Neural progenitor cell (in vitro differentiated cells): ENCODE results near the gene ADARB2. TPM values are rescaled to one million over a fixed set of nuclear protein-coding genes. Genes with fewer than 3 reads are reported as not detected.

Experiments used
- DNase-seq: peaks from one replicate; pipeline ENCODE4 v3.0.0-alpha.2; 2016; ENCODE audit warnings: low spot score
- H2AFZ ChIP-seq: fragments of 200-600 bp; sonication (generic); replicated peaks from 2 replicates; pipeline ENCODE4 v1.6.1; 2016; ENCODE audit warnings: antibody characterized with exemption
- H3F3A ChIP-seq: fragments of 200-600 bp; sonication (generic); 2 replicates; pipeline ENCODE4 v1.6.1; 2016; ENCODE audit warnings: antibody characterized with exemption, low read depth
- H3K27ac ChIP-seq: fragments of 200-600 bp; sonication (generic); 2 replicates; pipeline ENCODE4 v1.5.1; 2016; ENCODE audit warnings: mild to moderate bottlenecking
- H3K27me3 ChIP-seq: fragments of 200-600 bp; sonication (generic); 2 replicates; pipeline ENCODE4 v1.6.1; 2016; ENCODE audit warnings: mild to moderate bottlenecking, moderate library complexity
- H3K36me3 ChIP-seq: fragments of 200-600 bp; sonication (generic); 2 replicates; pipeline ENCODE4 v1.5.1; 2016
- H3K4me1 ChIP-seq: fragments of 200-600 bp; sonication (generic); 2 replicates; pipeline ENCODE4 v1.6.1; 2016; ENCODE audit warnings: mixed run types
- H3K4me2 ChIP-seq: fragments of 200-600 bp; sonication (generic); 2 replicates; pipeline ENCODE4 v1.6.1; 2016
- H3K4me3 ChIP-seq: fragments of 200-600 bp; sonication (generic); 2 replicates; pipeline ENCODE4 v1.5.1; 2016
- H3K79me2 ChIP-seq: fragments of 200-600 bp; sonication (generic); 2 replicates; pipeline ENCODE4 v1.6.1; 2016; ENCODE audit warnings: low read depth
- H3K9ac ChIP-seq: fragments of 200-600 bp; sonication (generic); 2 replicates; pipeline ENCODE4 v1.6.1; 2016
- H3K9me3 ChIP-seq: fragments of 200-600 bp; sonication (generic); 2 replicates; pipeline ENCODE4 v1.5.1; 2016; ENCODE audit warnings: low read depth
- H4K20me1 ChIP-seq: fragments of 200-600 bp; sonication (generic); 2 replicates; pipeline ENCODE4 v1.6.1; 2016; ENCODE audit warnings: low read depth
- H3K27ac Mint-ChIP-seq: 3 replicates; pipeline ENCODE4 v1.8.0; 2021; ENCODE audit warnings: mixed read lengths
- H3K27me3 Mint-ChIP-seq: 2 replicates; pipeline ENCODE4 v1.8.0; 2022; ENCODE audit warnings: low read depth, mild to moderate bottlenecking, inconsistent platforms, moderate library complexity, mixed read lengths; ENCODE audit not compliant: insufficient read depth
- H3K36me3 Mint-ChIP-seq: 3 replicates; pipeline ENCODE4 v1.8.0; 2021; ENCODE audit warnings: mixed read lengths
- H3K4me1 Mint-ChIP-seq: 3 replicates; pipeline ENCODE4 v1.8.0; 2021; ENCODE audit warnings: mixed read lengths
- H3K4me3 Mint-ChIP-seq: 3 replicates; pipeline ENCODE4 v1.8.0; 2021; ENCODE audit warnings: mild to moderate bottlenecking, moderate library complexity, mixed read lengths
- H3K9me3 Mint-ChIP-seq: 3 replicates; pipeline ENCODE4 v1.8.0; 2020; ENCODE audit warnings: mixed read lengths
- EZH2 ChIP-seq: fragments of 200-600 bp; sonication (generic); IDR thresholded peaks from 2 replicates; pipeline ENCODE4 v1.6.1; 2017; ENCODE audit warnings: antibody characterized with exemption, mild to moderate bottlenecking, moderate library complexity
- EZH2phosphoT487 ChIP-seq: fragments of 200-600 bp; sonication (generic); IDR thresholded peaks from 2 replicates; pipeline ENCODE4 v1.6.1; 2017; ENCODE audit warnings: antibody characterized with exemption
- total RNA-seq: library from RNA; depleted of rRNA; stranded (reverse); fragments of >200 nt; gene quantifications from 2 replicates; pipeline ENCODE4 v1.2.3, GENCODE V29; 2015; ENCODE audit warnings: low replicate concordance
- TF ChIP-seq, protein P1 (sequence below): fragments of 200-600 bp; sonication (generic); IDR thresholded peaks from 2 replicates; pipeline ENCODE4 v1.5.1; 2017; ENCODE audit warnings: antibody characterized with exemption, mild to moderate bottlenecking

The ADARB2 gene
- total RNA-seq, 1 donor from 2014 or later = not detected

GRCh38 chr10:1642600-1643160 is 94.6 kb downstream of the ADARB2 start:
- no peaks in the 10 kb centered on the region for H3K36me3 ChIP-seq
- DNase-seq = no peak
- H3K9me3 ChIP-seq = no peaks in the 10 kb centered on the region
- H3K27me3 ChIP-seq = peaks cover 3% of the 10 kb centered on the region
- Mint-ChIP-seq H3K27ac (peak overlapping the region; percentile 4), H3K27me3 (peaks cover 3% of the 10 kb centered on the region), H3K36me3 (no peaks in the 10 kb centered on the region), H3K4me3 (no peak overlapping the region), H3K4me1 (peaks cover 15% of the 10 kb centered on the region), H3K9me3 (no peaks in the 10 kb centered on the region)
- H4K20me1 ChIP-seq = peaks cover 16% of the 10 kb centered on the region
- no peak overlapping the region for H3K4me3 ChIP-seq
- no peak overlapping the region for H3K4me2 ChIP-seq
- no peaks in the 10 kb centered on the region for H3K4me1 ChIP-seq
- TF ChIP-seq EZH2phosphoT487 (no peak), EZH2 (no peak)
- TF ChIP-seq, protein P1, sequence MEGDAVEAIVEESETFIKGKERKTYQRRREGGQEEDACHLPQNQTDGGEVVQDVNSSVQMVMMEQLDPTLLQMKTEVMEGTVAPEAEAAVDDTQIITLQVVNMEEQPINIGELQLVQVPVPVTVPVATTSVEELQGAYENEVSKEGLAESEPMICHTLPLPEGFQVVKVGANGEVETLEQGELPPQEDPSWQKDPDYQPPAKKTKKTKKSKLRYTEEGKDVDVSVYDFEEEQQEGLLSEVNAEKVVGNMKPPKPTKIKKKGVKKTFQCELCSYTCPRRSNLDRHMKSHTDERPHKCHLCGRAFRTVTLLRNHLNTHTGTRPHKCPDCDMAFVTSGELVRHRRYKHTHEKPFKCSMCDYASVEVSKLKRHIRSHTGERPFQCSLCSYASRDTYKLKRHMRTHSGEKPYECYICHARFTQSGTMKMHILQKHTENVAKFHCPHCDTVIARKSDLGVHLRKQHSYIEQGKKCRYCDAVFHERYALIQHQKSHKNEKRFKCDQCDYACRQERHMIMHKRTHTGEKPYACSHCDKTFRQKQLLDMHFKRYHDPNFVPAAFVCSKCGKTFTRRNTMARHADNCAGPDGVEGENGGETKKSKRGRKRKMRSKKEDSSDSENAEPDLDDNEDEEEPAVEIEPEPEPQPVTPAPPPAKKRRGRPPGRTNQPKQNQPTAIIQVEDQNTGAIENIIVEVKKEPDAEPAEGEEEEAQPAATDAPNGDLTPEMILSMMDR = no peak
- H3F3A ChIP-seq = no peaks in the 10 kb centered on the region
- H3K79me2 ChIP-seq = no peaks in the 10 kb centered on the region
- no peak overlapping the region for H3K27ac ChIP-seq
- H2AFZ ChIP-seq = no peak overlapping the region
- H3K9ac ChIP-seq = no peak overlapping the region

GRCh38 chr10:1641402-1641801 is 95.9 kb downstream of the ADARB2 start:
- no peaks in the 10 kb centered on the region for H3K9me3 Mint-ChIP-seq
- H3K27ac Mint-ChIP-seq = no peak overlapping the region
- no peak overlapping the region for H3K4me3 Mint-ChIP-seq
- Histone ChIP-seq H3K27ac (no peak overlapping the region), H3K27me3 (peaks cover 3% of the 10 kb centered on the region), H2AFZ (no peak overlapping the region), H3K9ac (no peak overlapping the region), H3F3A (no peaks in the 10 kb centered on the region), H3K9me3 (no peaks in the 10 kb centered on the region), H3K4me3 (no peak overlapping the region), H3K4me2 (no peak overlapping the region), H3K4me1 (no peaks in the 10 kb centered on the region), H3K36me3 (no peaks in the 10 kb centered on the region), H4K20me1 (peaks cover 16% of the 10 kb centered on the region), H3K79me2 (no peaks in the 10 kb centered on the region)
- no peak for DNase-seq
- peaks cover 15% of the 10 kb centered on the region for H3K4me1 Mint-ChIP-seq
- TF ChIP-seq EZH2 = no peak
- no peak for TF ChIP-seq EZH2phosphoT487
- TF ChIP-seq, protein P1 = no peak
- peaks cover 3% of the 10 kb centered on the region for H3K27me3 Mint-ChIP-seq
- no peaks in the 10 kb centered on the region for H3K36me3 Mint-ChIP-seq

GRCh38 chr10:1638889-1639419 is 98.4 kb downstream of the ADARB2 start:
- H3K27ac ChIP-seq = no peak overlapping the region
- H3K27ac Mint-ChIP-seq = no peak overlapping the region
- TF ChIP-seq EZH2 (no peak), EZH2phosphoT487 (no peak)
- TF ChIP-seq, protein P1 = no peak
- no peaks in the 10 kb centered on the region for H3K27me3 ChIP-seq
- no peak overlapping the region for H2AFZ ChIP-seq
- no peaks in the 10 kb centered on the region for H3K9me3 Mint-ChIP-seq
- no peaks in the 10 kb centered on the region for H3K79me2 ChIP-seq
- H3K36me3 Mint-ChIP-seq = no peaks in the 10 kb centered on the region
- no peak overlapping the region for H3K4me3 ChIP-seq
- H3K4me2 ChIP-seq = no peak overlapping the region
- no peaks in the 10 kb centered on the region for H3K9me3 ChIP-seq
- H4K20me1 ChIP-seq = peaks cover 13% of the 10 kb centered on the region
- peaks cover 4% of the 10 kb centered on the region for H3K27me3 Mint-ChIP-seq
- no peak overlapping the region for H3K9ac ChIP-seq
- no peaks in the 10 kb centered on the region for H3K36me3 ChIP-seq
- no peaks in the 10 kb centered on the region for H3K4me1 ChIP-seq
- peak overlapping the region; percentile 19 for H3K4me3 Mint-ChIP-seq
- DNase-seq = no peak
- H3F3A ChIP-seq = no peaks in the 10 kb centered on the region
- peaks cover 4% of the 10 kb centered on the region for H3K4me1 Mint-ChIP-seq
